ENCODE measurements around the gene ACOT7.
A peak's percentile ranks its signal among the peaks of the same experiment; 100 is the strongest.

ACOT7 gene

GRCh38 chr1:6360517-6361070 is 33.0 kb downstream of the ACOT7 start:
- DNase-seq (ENCODE audit: low spot score), result no peak

GRCh38 chr1:6360117-6360496 is 33.5 kb downstream of the ACOT7 start:
- no peak for DNase-seq (ENCODE audit: low spot score)

GRCh38 chr1:6359216-6360116 is 34.1 kb downstream of the ACOT7 start:
- peak; percentile 55 for DNase-seq (ENCODE audit: low spot score)

GRCh38 chr1:6358757-6359201 is 34.8 kb downstream of the ACOT7 start:
- DNase-seq (ENCODE audit: low spot score), result peak; percentile 63

DNA sequence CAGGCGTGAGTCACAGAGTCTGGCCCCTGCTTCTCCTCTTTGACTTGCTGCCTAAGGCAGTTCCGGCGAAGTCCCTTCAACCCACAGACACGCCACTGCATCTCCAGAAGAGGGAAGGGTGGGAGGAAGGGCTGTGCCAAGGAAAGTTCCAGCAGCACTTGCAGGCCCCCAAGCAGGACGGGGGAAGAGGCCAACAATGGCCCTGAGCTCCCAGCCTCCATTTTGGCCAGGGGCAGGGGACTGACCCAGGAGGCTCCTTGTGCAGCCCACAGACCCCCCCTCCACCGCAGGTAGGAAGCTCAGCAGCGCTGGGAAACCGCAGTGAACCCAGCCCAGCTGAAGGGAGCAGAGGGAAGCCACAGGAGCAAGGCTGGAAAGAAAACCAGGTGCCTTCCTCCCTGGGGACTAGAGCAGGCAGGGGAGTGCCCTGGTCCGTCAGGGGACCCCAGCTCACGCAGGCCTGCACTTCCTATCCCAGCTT is 35.4 kb downstream of the ACOT7 start:
- no peak for DNase-seq (ENCODE audit: low spot score)

- DNase-seq (ENCODE audit: low spot score), result no peak
Observed at GRCh38 chr1:6357243-6357936, 36.2 kb downstream of the ACOT7 start.

DNA sequence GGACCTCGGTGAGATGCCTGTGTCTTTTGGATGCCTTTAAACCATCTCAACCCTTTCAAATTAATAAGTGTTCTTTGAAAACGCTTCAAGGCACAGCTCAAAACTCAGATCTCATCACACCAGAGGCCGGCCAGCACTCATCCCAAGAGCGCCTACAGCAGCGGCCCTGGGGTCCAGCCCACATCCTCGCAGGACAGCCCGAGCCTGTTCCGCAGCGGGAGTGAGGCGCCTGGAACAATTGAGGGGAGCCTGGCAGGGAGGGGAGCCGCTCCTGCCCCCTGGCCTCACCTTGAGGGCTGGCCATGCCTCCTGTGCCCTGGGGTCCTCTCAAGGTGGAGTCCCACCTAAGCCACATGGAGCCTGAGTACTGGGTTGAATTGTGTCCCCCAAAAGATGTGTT is 37.9 kb downstream of the ACOT7 start:
- DNase-seq (ENCODE audit: low spot score), result no peak

- no peak for DNase-seq (ENCODE audit: low spot score)
Observed at GRCh38 chr1:6354659-6355317, 38.8 kb downstream of the ACOT7 start.

- DNase-seq (ENCODE audit: low spot score), result no peak
Observed at GRCh38 chr1:6353955-6354658, 39.5 kb downstream of the ACOT7 start.

DNA sequence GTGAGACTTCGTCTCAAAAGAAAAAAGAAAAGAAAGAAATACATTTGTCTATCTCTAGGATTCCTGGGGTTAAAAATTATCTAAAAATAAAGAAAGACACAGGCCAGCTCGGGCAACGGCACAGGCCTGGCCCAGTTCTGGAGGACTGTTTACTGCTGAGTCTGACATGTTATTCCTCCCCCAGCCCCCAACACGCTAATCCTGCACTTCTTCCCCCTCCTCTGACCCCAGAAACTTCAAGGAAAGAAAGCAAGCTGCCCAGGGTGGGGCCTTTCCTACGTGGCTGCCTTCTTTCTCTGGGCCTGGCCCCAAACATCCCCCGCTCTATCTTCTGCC is 40.0 kb downstream of the ACOT7 start:
- no peak for DNase-seq (ENCODE audit: low spot score)

- no peak for DNase-seq (ENCODE audit: low spot score)
Observed at GRCh38 chr1:6352138-6352563, 41.4 kb downstream of the ACOT7 start.

DNA sequence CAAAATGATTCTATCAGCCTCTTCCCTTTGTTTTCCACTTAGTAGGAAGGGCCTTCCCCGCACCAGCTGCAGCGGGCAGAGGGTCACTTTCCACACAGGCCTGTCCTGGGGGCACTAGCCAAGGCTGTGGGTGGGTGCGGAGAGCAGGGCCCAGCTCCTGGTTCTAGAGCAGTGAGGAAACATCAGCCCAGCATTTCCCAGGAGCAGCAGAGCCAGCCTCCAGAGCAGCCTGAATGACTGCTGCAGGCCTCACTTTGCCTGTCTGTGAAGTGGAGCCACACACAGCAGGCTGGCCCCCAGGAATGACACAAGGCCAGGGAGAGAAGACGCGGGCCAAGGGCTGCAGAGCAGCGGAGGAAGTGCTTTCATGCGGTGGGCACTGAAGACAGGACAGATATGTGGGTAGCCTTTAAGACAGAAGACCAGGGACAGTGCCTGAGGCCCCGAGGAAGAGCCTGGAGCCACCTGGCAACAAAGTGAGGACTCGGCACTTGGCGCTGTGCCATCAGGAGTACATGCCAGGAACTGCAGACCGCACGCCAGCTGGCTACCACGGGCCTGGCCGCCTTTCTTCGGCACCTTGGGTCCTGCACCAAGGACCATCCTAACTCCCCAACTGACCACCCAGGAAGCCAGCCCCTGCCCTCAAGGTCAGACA is 42.0 kb downstream of the ACOT7 start:
- DNase-seq (ENCODE audit: low spot score), result no peak

- DNase-seq (ENCODE audit: low spot score), result no peak
Observed at GRCh38 chr1:6350416-6351088, 43.0 kb downstream of the ACOT7 start.

DNA sequence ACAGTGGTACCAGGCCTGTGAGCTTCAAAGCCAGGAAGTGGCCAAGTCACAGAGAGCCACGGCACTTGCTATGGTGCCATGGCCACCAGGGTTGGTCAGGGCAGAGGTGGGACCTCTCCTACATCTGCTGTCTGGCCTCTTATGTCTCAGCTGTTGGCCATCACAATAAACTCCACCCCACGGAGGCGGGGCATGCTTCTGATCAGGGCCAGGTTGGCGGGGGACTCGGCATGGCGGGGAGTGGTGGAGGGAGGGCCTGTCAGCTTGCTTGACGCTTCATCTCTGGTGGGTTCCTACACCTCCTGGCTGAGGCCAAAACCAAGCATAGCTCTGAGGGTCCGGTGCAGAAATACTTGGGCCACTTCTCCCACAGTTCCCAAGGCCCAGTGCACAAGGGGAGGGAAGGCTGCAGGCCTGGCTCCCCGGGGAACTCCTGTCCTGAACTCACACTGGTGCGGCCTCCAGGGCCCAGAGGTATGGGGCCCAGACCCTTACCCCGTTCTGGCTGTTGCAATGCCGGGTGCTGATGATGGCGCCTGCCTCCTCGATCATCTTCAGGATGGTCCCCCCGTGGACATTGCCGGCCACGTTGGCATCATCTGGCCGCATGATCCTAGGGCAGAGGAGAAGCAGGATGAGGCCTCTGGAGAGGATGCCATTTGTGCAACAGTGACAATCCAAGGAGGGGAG is 44.2 kb downstream of the ACOT7 start:
- DNase-seq (ENCODE audit: low spot score), result no peak

DNA sequence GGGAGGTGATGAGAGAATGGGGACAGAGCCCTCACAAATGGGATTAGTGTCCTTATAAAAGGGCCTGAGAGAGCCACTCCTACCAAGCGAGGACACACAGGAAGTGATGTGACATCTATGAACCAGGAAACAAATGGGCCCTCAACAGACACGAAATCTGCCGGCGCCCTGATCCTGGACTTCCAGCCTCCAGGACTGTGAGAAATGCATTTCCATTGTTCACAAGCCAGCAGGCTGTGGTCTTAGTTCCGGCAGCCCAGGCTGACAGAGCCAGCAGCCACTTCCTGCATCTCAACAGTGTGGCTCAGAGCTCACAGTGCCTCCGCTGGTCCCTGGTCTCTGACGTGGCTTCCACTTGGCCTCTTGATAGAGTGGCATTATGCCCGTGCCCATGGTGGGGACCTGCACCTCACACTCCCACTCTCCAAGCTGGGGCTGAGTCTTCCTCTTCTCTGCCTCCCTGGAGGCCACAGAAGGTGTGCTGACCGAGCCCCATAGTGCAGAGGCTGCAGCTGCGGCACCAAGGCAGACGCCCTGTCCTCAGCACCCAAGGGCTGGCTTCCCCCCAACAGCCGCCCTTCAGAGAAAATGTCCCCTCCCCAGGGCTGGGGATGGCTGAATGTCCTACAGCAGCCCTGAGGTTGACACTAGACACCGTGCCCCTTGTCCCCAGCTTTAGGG is 44.9 kb downstream of the ACOT7 start:
- peak; percentile 67 for DNase-seq (ENCODE audit: low spot score)

GRCh38 chr1:6347641-6348487 is 45.7 kb downstream of the ACOT7 start:
- DNase-seq (ENCODE audit: low spot score), result peak; percentile 68

DNA sequence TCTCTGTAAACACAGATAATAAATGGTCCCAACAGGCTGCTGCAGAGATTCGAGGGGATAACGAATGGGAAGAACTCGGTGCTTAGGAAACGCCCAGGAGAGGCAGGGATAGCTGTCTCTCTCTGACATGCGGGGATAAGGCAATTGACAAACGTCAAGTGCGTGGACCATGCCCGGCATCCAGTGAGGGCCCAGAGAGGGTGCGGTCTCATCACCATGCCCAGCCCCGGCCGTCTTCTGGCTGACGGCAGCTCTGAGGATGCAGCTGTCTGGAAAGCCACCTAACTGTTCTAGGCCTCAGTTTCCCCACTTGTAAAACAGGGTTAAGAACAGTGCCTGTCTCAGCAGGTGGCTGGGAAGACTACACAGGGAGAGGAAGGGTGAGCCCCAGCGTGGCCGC is 48.1 kb downstream of the ACOT7 start:
- no peak for DNase-seq (ENCODE audit: low spot score)

DNA sequence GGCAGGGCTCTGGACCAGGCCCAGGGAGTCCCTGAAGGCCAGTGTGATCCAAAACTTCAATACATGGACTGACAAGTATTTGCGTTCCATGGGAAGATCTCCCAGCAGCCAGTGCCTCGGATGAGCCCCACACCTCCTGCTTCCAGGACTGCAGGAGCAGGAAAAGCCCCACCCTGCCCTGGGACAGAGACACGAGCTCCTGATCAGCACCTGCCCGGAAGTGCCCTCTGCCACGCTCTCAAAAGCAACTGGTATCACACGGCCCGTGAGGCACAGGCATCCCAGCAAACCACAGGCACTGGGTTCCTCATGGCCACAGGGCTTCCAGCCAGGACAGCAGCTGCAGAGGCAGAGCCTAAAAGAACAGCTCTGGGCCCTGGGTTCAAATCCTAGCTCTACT is 48.6 kb downstream of the ACOT7 start:
- DNase-seq (ENCODE audit: low spot score), result no peak

Measured in CD4-positive, alpha-beta T cell treated with Interleukin-6 at 100 ng/mL for 8 hours (primary cell).